CD14-positive monocyte (primary cell): Measurements from ENCODE around the gene BMP7. TPM values are rescaled to one million over a fixed set of nuclear protein-coding genes. Genes with fewer than 3 reads are reported as not detected.

ENCODE experiments used
- DNase-seq, 3 donors: peaks; one replicate each; pipeline ENCODE4 v3.0.0-alpha.2; 2011 to 2022
- H2AFZ ChIP-seq: 2 replicates; pipeline ENCODE4 v1.6.0; 2012; ENCODE audit warnings: mild to moderate bottlenecking, low read depth, low read length, inconsistent platforms; ENCODE audit not compliant: insufficient read depth, poor library complexity, severe bottlenecking
- H3K27ac ChIP-seq, 2 donors: 1 replicate in 1 of 2; 2 replicates in 1 of 2; pipeline ENCODE4 v1.5.1; 2012 to 2013; ENCODE audit warnings: low read length in 2 of 2, control low read depth in 1 of 2, inconsistent platforms in 1 of 2, low read depth in 1 of 2, mild to moderate bottlenecking in 1 of 2
- H3K27me3 ChIP-seq, 2 donors: one replicate each; pipeline versions ENCODE4 v1.6.0 to v1.6.1; 2011 to 2013; ENCODE audit warnings: low read length in 2 of 2; ENCODE audit not compliant: control insufficient read depth in 2 of 2, insufficient read depth in 2 of 2
- H3K36me3 ChIP-seq, 2 donors: replicated peaks in 1 of 2; 1 replicate in 1 of 2; 2 replicates in 1 of 2; pipeline versions ENCODE4 v1.5.1 to v1.6.1; 2012 to 2013; ENCODE audit warnings: low read length in 2 of 2, control low read depth in 1 of 2, inconsistent platforms in 1 of 2, mild to moderate bottlenecking in 1 of 2; ENCODE audit not compliant: insufficient read depth in 2 of 2, control insufficient read depth in 1 of 2
- H3K4me1 ChIP-seq, 2 donors: 1 replicate in 1 of 2; 2 replicates in 1 of 2; pipeline versions ENCODE4 v1.5.1 to v1.6.1; 2012 to 2013; ENCODE audit warnings: low read length in 2 of 2, control low read depth in 1 of 2, inconsistent platforms in 1 of 2, mild to moderate bottlenecking in 1 of 2, moderate library complexity in 1 of 2; ENCODE audit not compliant: insufficient read depth in 2 of 2, control insufficient read depth in 1 of 2
- H3K4me2 ChIP-seq: replicated peaks from 2 replicates; pipeline ENCODE3; 2012; ENCODE audit warnings: low read length, moderate library complexity, mild to moderate bottlenecking; ENCODE audit not compliant: poor library complexity, severe bottlenecking; ENCODE audit errors: extremely low read depth
- H3K4me3 ChIP-seq, 3 experiments: fragments of 200-600 bp in 1 of 3; sonication (generic) in 1 of 3; replicated peaks in 1 of 3; 1 replicate in 2 of 3; 2 replicates in 1 of 3; pipeline ENCODE4 v1.5.1; 2011 to 2013; ENCODE audit warnings: low read length in 3 of 3, mild to moderate bottlenecking in 3 of 3, control low read depth in 2 of 3, low read depth in 2 of 3, inconsistent platforms in 1 of 3, moderate library complexity in 1 of 3
- H3K79me2 ChIP-seq: 2 replicates; pipeline ENCODE4 v1.6.0; 2012; ENCODE audit warnings: mild to moderate bottlenecking, control low read depth, inconsistent platforms, low read length, moderate library complexity; ENCODE audit not compliant: insufficient read depth
- H3K9ac ChIP-seq: 2 replicates; pipeline ENCODE4 v1.6.0; 2017; ENCODE audit warnings: low read length, mild to moderate bottlenecking; ENCODE audit not compliant: insufficient read depth, poor library complexity, severe bottlenecking
- H3K9me3 ChIP-seq, 2 donors: replicated peaks in 1 of 2; 1 replicate in 1 of 2; 2 replicates in 1 of 2; pipeline versions ENCODE4 v1.5.1 to v1.6.1; 2012 to 2013; ENCODE audit warnings: low read length in 2 of 2, control low read depth in 1 of 2; ENCODE audit not compliant: control insufficient read depth in 1 of 2, insufficient read depth in 1 of 2
- H4K20me1 ChIP-seq: 2 replicates; pipeline ENCODE4 v1.6.0; 2012; ENCODE audit warnings: mild to moderate bottlenecking, low read length, control low read depth, moderate library complexity; ENCODE audit not compliant: insufficient read depth
- H3K27ac Mint-ChIP-seq, 7 donors: one replicate each; pipeline ENCODE4 v1.8.0; 2020; ENCODE audit warnings: mild to moderate bottlenecking in 7 of 7, mixed read lengths in 7 of 7, moderate library complexity in 6 of 7, inconsistent platforms in 2 of 7
- H3K27me3 Mint-ChIP-seq, 3 donors: one replicate each; pipeline ENCODE4 v1.8.0; 2021 to 2022; ENCODE audit warnings: low read depth in 3 of 3, mild to moderate bottlenecking in 3 of 3, mixed read lengths in 3 of 3, moderate library complexity in 3 of 3, inconsistent platforms in 1 of 3
- H3K36me3 Mint-ChIP-seq, 2 donors: one replicate each; pipeline ENCODE4 v1.8.0; 2020; ENCODE audit warnings: mixed read lengths in 2 of 2, inconsistent platforms in 1 of 2, mild to moderate bottlenecking in 1 of 2
- H3K4me1 Mint-ChIP-seq: one replicate; pipeline ENCODE4 v1.8.0; 2020; ENCODE audit warnings: mild to moderate bottlenecking, mixed read lengths
- H3K4me3 Mint-ChIP-seq, 2 donors: one replicate each; pipeline ENCODE4 v1.8.0; 2020; ENCODE audit warnings: mild to moderate bottlenecking in 2 of 2, mixed read lengths in 2 of 2, moderate library complexity in 1 of 2
- H3K9me3 Mint-ChIP-seq, 7 donors: one replicate each; pipeline ENCODE4 v1.8.0; 2020 to 2022; ENCODE audit warnings: mixed read lengths in 7 of 7, mild to moderate bottlenecking in 6 of 7, moderate library complexity in 6 of 7, inconsistent platforms in 2 of 7
- WGBS: methylation state at CpG from one replicate; pipeline ENCODE4 v1.1.5; 2013; ENCODE audit warnings: missing lambda C conversion rate; ENCODE audit not compliant: insufficient coverage; 5-methylcytosine and 5-hydroxymethylcytosine counted together
- intact Hi-C, 2 donors: fragments of 100-400 bp; cut with micrococcal nuclease; formaldehyde crosslinking; loops; one replicate each; pipeline versions ENCODE4 v1.15.0 to v1.15.1; 2023
- polyA plus RNA-seq, 3 donors: library from polyadenylated mRNA; depleted of rRNA in 1 of 3; unstranded in 2 of 3; stranded (reverse) in 1 of 3; fragments of 300-500 nt in 2 of 3; fragments of >200 nt in 1 of 3; fragmentation: Illumina TruSeq in 2 of 3; gene quantifications; 1 replicate in 2 of 3; 2 replicates in 1 of 3; pipeline ENCODE4 v1.2.3, GENCODE V29; 2012 to 2021
- TF ChIP-seq, protein P1 (sequence below): fragments of 200-600 bp; IDR thresholded peaks from one replicate; pipeline ENCODE4 v1.8.0; 2022; ENCODE audit warnings: antibody characterized with exemption, mild to moderate bottlenecking

The BMP7 gene
- polyA plus RNA-seq, 3 donors = not detected

DNA sequence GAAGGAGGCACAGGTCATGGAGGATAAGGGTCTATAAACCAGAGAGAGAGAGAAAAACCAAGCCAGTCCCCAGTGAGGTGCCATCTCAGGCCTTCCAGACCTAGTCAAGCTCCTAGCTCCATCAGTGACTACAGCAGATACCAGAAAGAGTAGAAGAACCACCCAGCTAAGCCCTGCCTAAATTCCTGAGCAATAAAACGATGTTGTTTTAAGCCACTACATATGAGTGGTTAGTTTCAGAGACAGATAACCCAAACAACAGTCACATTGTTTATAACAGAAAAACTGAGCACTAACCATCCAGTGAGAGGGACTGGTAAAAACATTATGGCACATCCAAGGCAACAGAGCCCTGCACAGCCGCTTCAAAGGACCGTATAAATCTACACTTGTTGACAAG lies 59.2 kb downstream of the BMP7 start:
- DNase-seq = no peak

DNA sequence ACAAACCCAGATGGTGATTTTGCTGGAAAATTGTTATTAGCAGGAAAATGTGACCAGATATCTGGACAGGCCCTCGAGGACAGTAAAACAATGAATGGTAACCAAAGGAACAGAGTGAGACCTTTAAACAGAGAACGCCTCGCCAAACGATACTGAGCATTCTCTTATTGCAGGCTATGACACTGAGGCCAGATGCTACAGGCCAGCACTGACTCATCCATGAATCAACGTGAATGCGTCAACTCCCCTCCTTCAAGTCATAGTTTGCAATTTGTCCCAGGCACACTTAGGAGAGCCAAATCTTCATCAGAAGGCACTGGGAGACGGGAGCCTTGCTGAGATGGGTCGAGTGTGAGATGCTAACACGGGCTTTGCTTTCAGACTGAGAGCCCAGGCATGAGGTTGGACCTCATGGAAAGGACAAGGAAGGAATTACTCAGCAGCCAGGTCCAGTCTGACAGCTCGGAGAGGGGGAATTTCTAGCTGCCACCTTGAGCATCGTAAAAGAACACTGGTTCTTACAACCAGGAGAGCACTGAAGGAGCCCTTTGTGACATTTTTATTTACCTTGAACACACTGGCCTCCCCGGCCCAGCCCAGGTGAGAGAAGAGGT lies 60.7 kb downstream of the BMP7 start:
- H2AFZ ChIP-seq = no peak overlapping the region
- intact Hi-C loops = no loop called here

More for the DNA sequence above, 59.2 kb downstream of the BMP7 start:
- no peak overlapping the region for H3K27ac Mint-ChIP-seq
- H4K20me1 ChIP-seq = no peaks in the 10 kb centered on the region
- WGBS = no CpG with 5 or more reads among the region's 3 CpGs
- peaks cover 0 to 8% (median 4%) of the 10 kb centered on the region in 7 donors for H3K9me3 Mint-ChIP-seq
- H3K4me3 Mint-ChIP-seq = no peak overlapping the region
- peaks cover 0 to 2% of the 10 kb centered on the region in 2 donors for H3K27me3 ChIP-seq
- no peaks in the 10 kb centered on the region for H3K4me1 ChIP-seq
- no peak overlapping the region for H3K27ac ChIP-seq
- H3K9me3 ChIP-seq = peaks cover 0 to 6% of the 10 kb centered on the region in 2 donors
- no peaks in the 10 kb centered on the region for H3K4me1 Mint-ChIP-seq
- H3K36me3 Mint-ChIP-seq = no peaks in the 10 kb centered on the region
- no peaks in the 10 kb centered on the region for H3K36me3 ChIP-seq
- no peak overlapping the region for H3K4me2 ChIP-seq
- no peaks in the 10 kb centered on the region for H3K79me2 ChIP-seq
- no peak overlapping the region for H3K9ac ChIP-seq
- TF ChIP-seq, protein P1, sequence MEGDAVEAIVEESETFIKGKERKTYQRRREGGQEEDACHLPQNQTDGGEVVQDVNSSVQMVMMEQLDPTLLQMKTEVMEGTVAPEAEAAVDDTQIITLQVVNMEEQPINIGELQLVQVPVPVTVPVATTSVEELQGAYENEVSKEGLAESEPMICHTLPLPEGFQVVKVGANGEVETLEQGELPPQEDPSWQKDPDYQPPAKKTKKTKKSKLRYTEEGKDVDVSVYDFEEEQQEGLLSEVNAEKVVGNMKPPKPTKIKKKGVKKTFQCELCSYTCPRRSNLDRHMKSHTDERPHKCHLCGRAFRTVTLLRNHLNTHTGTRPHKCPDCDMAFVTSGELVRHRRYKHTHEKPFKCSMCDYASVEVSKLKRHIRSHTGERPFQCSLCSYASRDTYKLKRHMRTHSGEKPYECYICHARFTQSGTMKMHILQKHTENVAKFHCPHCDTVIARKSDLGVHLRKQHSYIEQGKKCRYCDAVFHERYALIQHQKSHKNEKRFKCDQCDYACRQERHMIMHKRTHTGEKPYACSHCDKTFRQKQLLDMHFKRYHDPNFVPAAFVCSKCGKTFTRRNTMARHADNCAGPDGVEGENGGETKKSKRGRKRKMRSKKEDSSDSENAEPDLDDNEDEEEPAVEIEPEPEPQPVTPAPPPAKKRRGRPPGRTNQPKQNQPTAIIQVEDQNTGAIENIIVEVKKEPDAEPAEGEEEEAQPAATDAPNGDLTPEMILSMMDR = no peak
- no peak overlapping the region for H3K4me3 ChIP-seq
- intact Hi-C loops = no loop called here
- peaks cover 4 to 9% (median 5%) of the 10 kb centered on the region in 3 donors for H3K27me3 Mint-ChIP-seq
- H2AFZ ChIP-seq = no peak overlapping the region

More for the DNA sequence above, 60.7 kb downstream of the BMP7 start:
- Mint-ChIP-seq H3K4me1 (no peaks in the 10 kb centered on the region), H3K27me3 (peaks cover 3 to 7% (median 4%) of the 10 kb centered on the region in 3 donors), H3K9me3 (peaks cover 0 to 8% (median 4%) of the 10 kb centered on the region in 7 donors), H3K4me3 (no peak overlapping the region), H3K27ac (no peak overlapping the region), H3K36me3 (no peaks in the 10 kb centered on the region)
- Histone ChIP-seq H3K9ac (no peak overlapping the region), H3K4me3 (no peak overlapping the region), H3K27ac (no peak overlapping the region), H3K36me3 (no peaks in the 10 kb centered on the region), H3K4me2 (no peak overlapping the region), H4K20me1 (no peaks in the 10 kb centered on the region), H3K4me1 (no peaks in the 10 kb centered on the region), H3K27me3 (no peaks in the 10 kb centered on the region), H3K9me3 (peaks cover 0 to 6% of the 10 kb centered on the region in 2 donors), H3K79me2 (no peaks in the 10 kb centered on the region)
- TF ChIP-seq, protein P1 = no peak
- 86% methylated on average over 10 of the region's 12 CpGs for WGBS
- DNase-seq = no peak
